GM11168 (cell line): ENCODE data around the gene NXN.
"Not testable (repeated sequence)": the region's sequence is repeated elsewhere in the genome, so short reads cannot be mapped to it uniquely, and the experiment has no call there.

Experiments
- in situ Hi-C: fragments of 300-500 bp; cut with MboI; formaldehyde crosslinking; loops from one replicate; pipeline ENCODE4 v1.12.0; 2022; ENCODE audit warnings: low sequenced_read_pairs; ENCODE audit not compliant: unreplicated experiment

NXN gene

DNA sequence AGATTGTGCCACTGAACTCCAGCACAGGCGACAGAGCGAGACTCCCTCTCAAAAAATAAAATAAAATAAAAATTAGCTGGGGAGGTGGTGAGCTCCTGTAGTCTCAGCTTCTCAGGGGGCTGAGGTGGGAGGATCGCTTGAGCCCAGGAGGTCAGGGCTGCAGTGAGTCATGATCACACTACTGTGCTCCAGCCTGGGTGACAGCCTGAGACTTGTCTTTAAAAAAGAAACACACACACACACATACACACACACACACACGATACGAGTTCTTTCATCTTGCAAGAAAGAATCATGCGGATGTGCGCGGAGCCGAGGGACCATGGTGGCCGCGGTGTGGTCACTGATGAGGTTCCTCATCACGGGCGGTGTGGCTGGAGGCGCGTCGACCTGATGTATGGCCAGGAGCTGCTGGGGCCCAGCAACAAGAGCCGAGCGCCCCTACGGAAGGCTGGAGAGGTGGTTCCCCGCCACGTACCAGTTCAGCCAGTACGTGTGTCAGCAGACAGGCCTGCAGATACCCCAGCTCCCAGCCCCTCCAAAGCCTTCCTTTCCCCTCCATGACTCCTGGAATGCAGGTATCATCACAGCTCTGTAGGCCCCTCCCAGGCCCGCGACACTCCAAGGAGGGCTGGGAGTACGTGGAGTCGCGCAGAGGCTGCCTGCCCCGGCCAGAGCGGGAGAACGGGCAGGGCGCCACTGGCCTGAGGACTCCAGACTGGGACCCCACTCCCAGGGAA is 20.7 kb downstream of the NXN start:
- in situ Hi-C loops, result no loop called here

DNA sequence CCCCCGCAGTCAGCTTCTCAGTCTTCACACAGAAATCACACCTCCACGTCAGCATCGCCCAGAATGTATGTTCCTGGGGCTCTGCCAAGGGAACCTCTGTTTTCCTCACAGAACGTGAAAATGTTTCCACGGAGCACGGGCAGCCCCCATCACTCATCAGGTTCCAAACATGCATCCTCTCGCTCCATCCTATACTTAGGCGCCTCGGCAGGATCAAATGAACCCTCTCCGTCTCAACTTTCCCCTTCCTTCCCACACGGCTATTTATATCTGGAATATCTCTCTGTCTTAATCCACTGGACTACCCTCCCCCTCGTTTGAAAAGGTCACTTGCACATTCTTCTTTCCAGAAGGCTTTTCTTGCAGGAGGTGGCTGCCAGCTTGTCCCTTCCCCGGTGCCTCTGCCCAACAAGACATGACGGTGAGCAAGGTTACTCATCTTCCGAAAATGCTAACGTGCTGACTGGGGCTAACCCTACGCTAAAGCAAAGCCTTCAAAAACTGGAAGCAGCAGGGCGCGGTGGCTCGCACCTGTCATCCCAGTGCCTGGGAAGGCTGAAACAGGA is 21.6 kb downstream of the NXN start:
- in situ Hi-C loops, result no loop called here

DNA sequence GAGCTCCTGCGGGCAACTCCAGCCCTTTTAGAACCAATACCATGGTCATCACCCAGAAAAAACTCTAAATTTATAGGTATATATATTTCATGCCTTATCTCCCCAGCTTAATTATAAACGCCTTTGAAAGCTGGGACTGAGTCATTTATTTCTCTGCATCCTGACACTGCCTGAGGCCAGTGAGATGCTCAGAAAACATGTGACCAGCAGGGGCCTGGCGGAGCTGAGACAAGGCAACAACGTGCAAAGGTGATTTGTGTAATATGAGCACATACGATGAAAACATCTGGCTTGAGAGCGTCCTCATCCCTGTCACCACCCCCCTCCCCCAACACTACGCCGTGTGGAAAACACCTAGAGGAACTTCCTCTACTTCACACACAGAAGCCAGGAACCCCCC is 22.7 kb downstream of the NXN start:
- in situ Hi-C loops, result no loop called here

DNA sequence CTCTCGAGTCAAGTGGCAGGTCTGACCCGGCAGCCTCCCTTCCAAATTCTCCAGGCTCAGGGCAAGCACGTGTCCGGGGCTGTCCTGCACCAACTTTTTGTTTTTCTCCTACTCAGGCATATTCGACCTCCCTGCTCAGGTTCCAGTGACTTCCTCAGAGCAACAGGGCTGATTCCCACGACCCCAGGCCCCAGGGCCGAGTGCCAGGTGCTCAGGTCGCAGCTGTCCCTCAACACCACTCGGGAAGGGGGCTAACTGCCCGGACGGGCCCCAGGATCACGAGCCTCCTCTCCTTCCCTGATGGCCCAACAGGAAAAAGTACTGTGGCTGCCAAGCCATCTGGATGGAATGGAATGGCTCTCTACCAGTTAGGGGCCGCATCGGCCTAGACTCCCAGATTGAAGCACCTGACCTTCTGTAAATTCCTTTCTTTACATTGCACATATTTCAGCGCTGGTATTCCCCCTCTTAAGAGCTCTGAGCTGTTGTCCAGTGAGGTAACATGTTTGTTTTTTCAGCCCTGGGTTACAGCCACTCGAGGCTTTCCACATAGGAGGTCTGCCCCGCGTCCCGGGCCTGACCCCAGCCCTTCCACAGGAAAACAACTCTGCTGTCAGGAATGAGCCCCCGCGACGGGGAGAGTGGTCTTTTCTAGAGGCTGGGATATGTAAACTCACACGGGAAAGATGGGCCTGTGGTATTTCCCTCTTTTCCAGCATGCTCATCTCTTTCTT is 25.0 kb downstream of the NXN start:
- in situ Hi-C loops, result no loop called here

DNA sequence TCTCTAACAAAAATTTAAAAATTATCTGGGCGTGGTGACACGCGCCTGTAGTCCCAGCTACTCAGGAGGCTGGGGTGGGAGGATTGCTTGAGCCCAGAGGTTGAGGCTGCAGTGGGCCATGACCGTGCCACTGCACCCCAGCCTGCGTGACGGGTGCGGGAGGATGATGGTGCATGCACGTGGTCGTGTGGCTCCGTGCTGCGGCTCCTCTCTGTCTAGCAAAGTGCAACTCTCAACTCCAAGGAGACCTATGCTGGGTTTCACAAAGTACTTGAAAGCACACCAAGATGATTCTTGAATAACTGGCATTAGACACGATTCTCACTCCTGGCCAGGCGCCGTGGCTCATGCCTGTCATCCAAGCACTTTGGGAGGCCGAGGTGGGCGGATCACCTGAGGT is 25.8 kb downstream of the NXN start:
- in situ Hi-C loops, result no loop called here

DNA sequence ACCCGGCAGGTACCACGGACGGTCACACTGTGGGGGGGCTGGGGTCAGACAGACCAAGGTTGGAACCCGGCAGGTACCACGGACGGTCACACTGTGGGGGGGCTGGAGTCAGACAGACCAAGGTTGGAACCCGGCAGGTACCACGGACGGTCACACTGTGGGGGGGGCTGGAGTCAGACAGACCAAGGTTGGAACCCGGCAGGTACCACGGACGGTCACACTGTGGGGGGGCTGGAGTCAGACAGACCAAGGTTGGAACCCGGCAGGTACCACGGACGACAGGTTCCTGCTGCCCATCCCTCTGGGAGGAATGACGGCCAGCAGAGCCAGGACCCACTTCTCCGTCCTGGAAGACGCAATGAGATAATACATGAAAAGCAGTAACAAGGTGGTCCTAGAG is 27.0 kb downstream of the NXN start:
- in situ Hi-C loops, result not testable (repeated sequence)

DNA sequence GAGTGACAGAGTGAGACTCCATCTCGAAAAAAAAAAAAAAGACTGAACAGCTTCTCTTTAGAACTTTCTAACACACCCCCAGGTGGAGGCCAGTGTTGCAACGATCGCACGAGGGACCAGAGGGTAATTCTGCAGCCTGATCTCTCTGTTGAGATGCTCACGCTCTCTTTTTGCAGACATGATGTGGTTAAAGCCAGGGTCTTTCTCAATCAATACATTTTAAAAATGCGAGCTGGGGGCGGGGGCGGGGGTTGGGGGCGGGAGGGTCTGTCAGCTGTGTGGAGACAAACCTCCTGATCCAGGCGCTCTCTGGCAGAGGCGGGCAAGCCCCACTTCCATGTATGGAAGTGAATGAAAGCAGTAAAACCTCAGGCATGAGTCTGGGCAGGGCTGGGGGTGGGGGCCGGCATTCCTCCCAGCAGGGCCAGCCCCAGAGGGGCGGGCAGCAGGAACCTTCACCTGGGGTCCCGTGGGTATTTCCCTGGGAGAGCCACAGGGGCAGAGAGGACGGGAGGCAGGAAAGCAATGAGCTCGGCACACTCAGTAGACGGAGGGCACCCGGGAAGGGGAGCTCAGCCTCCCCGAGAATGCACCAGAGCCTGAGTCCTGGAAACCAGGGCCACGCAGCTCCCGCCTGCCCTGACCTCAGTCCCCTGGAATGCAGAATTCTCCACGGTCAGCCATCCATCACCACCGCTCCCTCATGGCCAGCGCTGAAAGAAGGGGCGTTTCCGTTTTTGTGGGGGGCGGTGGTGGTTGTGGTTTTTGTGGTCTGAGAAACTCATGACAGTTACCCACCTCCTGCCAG is 28.0 kb downstream of the NXN start:
- in situ Hi-C loops, result no loop called here

DNA sequence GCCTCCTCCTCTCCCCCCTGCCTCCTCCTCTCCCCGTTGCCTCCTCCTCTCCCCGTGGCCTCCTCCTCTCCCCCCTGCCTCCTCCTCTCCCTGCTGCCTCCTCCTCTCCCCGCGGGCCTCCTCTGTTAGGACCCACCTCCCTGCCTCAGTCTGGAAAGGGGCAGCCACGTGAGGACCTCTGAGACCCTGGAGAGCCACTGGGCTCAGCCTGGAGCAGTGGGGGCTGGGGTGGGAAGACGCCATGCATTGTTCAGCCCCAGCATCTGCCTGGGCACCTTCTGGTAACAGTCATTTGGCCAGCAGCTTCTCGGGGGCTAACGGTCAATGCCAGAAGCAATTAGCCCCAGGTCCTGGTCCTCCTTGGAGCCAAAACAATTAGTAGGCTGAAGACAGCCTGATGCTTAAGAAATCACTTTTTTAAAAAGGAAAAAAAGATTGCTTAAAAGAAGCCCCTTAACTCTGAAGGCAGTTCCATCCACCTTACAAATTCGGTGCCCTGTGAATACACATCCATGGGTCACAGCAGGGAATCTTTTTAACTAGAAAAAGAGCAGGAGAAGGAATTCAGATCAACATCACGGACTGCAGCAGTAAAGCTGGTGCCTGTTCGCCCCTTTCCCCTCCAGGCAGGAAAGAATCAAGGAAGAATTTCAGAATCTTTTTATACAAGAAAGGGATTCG is 29.8 kb downstream of the NXN start:
- in situ Hi-C loops, result no loop called here

DNA sequence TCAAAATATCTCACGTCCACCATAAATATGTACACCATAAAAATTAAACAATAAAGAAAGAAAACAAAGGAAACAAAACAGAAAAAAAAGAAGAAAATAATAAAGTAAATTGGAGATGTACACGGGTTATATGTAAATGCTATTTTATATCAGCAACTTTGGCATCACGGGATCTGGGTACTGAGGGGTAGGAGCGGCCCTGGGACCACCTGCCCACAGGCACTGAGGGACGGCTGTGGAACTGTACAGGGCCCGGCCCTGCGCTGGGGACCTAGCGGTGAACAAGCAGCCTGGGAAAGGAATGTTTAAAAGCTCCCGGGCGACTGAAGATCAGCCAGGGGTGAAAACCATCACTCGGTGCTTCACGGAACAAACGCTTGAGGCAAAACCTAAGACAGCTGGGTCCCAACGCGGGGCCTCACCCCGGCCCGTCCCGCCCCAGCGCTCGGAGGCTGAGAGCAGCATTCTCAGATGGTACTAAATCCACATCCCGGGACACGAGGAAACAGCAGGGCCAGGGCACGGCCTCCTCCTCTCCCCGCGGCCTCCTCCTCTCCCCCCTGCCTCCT is 31.2 kb downstream of the NXN start:
- in situ Hi-C loops, result no loop called here

DNA sequence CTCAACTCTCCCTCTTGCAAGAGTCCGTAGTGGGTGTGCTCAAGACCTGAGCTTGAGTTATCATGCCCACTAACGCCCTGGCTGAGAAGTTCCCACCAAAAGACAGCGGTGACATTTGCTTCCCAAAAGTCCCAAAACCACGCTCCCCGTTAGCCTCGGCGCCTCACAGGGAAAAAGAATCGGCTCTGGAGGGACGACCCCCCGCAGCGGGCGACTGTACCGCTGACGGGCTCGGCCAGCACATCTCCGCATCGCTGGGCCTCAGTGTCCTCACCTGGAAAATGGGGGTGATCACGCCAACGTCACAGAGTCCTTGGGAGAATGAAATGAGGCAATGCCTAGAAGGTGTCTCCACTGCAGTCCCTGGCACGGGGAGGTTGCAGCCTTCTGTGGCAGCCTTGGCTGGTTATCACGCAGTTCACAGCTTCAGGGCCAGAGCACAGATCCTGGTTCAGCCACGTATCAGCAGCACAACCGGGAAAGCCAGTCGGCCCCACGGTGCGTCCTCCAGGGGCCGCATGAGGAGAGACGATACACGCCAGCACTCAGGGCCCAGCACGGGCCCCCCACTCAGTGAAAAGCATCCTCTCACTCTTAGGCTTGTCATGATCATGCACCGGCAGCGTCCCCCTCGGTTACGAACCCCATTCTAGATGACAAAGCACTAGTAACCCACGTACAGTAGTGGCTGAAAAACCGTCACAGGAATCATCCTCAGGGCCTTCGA is 32.9 kb downstream of the NXN start:
- in situ Hi-C loops, result no loop called here

DNA sequence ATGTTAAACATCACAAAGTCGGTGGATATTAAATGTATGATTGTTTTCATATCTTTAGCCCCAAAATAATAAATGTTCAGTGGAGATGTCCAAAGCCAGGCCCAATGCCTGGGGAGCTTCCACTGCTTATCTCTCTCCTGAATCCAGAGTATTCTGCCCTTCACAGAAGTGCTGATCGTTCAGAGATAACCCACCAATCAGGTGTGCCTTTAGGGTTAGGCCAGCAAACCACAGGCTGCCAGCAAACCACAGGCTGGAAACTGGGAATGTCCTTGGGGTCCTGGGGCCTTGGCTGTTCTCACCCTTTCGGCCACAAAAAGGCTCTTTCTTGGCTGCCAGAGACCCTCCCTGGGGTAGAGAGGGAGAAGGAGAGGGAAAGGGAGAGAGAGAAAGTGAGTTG is 33.9 kb downstream of the NXN start:
- in situ Hi-C loops, result no loop called here

DNA sequence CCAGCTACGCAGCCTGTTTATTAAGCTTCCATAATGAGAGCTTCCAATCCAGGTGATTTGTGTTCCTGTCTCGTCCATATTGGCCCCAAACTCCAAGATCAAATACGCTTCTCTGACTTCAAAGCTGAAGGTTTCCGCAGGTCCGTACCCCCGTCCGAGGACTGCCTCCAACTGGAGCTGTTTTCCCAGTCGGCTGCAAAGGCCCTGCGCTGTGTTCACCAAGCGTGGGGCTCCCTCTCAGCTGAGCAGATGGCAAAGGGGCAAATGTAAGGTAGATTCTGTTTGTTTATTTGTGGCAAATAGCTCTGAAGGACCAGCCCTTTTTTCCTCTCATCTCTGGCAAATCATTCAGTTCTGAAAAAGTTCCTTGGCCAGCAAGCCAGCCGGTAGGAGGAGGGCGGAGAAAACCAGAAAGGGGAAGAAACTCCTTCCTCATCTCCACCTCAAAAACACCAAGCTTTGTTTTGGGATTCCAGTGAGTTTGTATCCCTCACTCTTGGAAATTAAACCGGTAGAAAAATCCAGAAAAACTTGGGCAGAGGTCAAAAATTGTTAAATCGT is 35.2 kb downstream of the NXN start:
- in situ Hi-C loops, result no loop called here

DNA sequence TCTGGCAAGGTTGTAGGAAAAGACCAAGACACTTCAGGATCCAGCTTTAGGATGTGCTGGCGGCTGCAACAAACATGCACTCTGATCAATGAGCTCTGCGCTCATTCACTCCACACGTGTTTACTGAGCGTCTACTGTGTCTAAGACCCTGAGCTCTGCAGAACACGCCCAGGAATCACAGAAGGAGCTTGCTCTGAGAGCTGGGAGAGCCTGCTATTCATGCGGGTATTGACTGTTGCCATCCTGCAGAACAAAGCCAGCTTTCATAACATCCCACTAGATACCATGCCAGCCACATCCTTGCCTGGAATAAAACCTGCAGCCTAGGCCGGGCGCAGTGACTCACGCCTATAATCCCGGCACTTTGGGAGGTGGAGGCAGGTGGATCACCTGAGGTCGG is 44.1 kb downstream of the NXN start:
- in situ Hi-C loops, result no loop called here

DNA sequence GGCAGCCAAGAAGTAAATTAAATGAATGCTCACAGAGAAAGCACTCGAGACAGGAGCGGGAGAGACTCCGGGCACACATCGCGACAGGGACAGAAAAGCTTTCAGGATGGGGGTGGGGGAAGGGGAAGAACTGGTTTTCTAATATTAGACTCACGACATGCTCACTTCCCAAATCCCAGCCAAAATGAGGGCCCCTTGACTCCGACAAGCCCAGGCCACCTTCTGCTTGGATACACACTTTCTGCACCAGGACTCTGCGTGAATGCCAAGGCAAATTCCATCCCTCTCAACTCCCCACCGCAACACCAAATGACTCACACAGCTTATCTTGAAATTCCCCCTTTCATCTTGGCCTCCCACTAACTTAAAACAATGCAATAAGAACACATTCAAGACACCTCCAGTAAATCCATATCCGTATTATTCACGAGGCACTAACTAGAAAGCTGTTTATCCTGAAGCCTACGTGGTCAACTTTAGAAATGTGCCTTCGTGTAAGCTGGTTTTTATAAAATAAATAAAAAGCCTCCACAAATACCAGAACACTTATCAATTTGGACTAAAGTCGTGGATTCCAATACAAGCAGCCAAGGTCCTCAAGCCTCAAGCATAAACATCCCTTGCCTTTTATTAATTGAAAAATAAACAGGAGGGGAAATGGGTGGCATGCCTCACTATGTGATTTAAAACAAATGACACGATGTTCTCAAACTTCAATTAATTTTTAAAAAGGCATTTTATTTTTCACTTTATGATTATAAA is 46.1 kb downstream of the NXN start:
- in situ Hi-C loops, result no loop called here

DNA sequence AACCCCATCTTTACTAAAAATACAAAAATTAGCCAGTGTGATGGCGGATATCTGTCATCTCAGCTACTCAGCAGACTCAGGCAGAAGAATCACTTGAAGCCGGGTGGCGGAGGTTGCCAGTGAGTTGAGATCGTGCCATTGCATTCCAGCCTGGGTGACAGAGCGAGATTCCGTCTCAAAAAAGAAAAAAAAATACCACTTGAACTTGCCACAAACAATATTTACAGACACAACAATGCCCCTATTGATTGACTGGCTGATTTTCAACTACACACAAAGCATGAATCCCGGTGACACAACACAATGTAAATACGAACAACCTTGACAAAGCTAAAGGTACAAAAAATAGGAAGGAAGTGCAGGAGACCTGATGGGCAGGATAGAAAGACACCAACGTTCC is 49.3 kb downstream of the NXN start:
- in situ Hi-C loops, result no loop called here

DNA sequence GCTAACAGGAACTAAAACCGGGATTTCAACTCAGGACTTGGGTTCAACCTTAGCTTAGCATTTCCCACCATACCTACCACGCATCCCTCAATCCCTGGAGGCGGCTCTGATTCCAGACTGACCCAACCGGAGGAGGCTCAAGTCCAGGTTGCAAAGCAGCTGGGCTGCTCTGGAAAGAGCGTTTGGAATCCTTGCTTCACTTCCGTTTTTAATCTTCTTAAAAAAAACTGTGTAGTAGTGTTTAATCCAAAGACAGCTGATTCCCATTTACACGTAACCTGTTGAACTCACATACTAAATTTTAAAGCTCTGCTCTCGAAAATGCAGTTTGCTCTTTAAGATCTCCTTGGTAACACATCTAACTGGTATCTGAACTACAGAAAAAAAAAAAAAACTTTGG is 50.0 kb downstream of the NXN start:
- in situ Hi-C loops, result loop anchor here (10.0 kb wide), 1 partner anchor 395 kb away; no protein-coding TSS in a partner anchor

DNA sequence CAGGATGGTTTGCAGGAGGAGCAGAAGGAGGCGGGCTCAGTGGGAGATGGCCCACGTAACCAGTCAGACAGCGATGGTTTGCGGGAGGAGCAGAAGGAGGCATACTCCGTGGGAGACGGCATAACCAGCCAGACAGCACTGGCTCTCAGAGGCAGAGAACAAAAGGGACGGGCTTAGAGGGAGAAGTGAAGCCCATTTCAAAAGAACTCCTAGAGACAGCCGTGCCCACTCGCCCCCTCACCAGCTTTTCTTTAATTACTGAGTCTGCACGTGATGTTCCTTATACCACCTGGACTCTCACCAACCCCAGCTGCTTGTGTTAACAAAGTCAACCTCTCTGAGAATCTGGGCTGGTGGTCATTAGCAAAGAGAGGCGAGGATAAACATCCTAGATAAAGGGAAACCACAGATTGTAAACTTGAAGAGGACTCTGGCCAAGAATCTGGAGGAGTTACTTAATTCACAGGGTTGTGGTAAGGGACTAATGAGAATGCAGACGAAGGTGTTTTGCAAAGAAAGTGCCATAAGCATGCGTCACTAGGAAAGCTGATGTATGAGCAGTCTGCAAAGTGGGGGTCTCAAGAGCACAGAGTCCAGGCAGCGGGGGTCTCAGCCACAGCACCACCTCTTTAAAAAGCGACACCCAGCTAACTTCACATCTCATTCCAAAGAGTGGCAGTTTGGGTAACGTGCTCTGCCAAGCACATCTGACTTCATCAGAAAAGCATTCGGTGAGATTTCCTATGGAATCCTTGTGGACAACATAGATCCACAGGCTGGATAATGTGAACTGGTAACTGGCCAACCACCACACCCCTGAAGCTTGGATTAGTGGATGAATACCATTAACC is 51.7 kb downstream of the NXN start:
- in situ Hi-C loops, result loop anchor here (10.0 kb wide), 1 partner anchor 393 kb away; no protein-coding TSS in a partner anchor
